ENCODE measurements around the gene MRGPRG.
"Not testable (repeated sequence)": the region's sequence is repeated elsewhere in the genome, so short reads cannot be mapped to it uniquely, and the experiment has no call there.

MRGPRG gene, protein sequence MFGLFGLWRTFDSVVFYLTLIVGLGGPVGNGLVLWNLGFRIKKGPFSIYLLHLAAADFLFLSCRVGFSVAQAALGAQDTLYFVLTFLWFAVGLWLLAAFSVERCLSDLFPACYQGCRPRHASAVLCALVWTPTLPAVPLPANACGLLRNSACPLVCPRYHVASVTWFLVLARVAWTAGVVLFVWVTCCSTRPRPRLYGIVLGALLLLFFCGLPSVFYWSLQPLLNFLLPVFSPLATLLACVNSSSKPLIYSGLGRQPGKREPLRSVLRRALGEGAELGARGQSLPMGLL

GRCh38 chr11:3218483-3219280 lies at the start of gene MRGPRG:
Gene MRGPRG (minus strand): TSS chr11:3218813. CDS start chr11:3218813, 0 bp downstream.
- TF ChIP-seq CTCF (IDR thresholded peaks at IDR 0.05; ENCODE audit: low read depth, low read length, missing control alignments): no peak
- no peak for DNase-seq (ENCODE audit: low read depth)
- no peak within 1 kb of the TSS for H3K4me3 ChIP-seq (ENCODE audit: low read depth, low read length)

DNA sequence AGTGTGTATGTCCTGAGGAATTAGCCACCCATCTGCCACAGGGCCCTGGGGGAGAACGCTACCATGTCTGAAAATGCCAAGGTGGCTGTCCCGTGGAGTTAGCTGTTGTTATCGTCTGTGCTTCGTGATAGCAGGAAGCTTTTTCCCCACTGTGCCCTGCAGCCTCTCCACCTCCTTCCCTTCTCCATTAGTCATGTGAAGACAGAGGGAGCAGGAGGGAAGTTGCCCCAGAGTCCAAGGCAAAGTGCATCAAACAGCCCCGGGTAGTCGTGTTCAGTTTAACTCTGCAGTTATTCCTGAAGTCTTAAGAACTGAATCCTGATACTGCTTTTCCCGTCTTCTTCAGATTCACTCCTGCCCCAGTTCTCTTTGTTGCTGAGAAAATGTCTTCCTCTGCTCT lies 43.9 kb upstream of the MRGPRG start:
- DNase-seq (ENCODE audit: low read depth); H3K4me3 ChIP-seq (ENCODE audit: low read depth, low read length): not testable (repeated sequence)

GRCh38 chr11:3261831-3262230 lies 43.2 kb upstream of the MRGPRG start:
- DNase-seq (ENCODE audit: low read depth); H3K4me3 ChIP-seq (ENCODE audit: low read depth, low read length): not testable (repeated sequence)

GRCh38 chr11:3257509-3257908 lies 38.9 kb upstream of the MRGPRG start:
- DNase-seq (ENCODE audit: low read depth); H3K4me3 ChIP-seq (ENCODE audit: low read depth, low read length): not testable (repeated sequence)

- DNase-seq (ENCODE audit: low read depth): not testable (repeated sequence)
Measured at GRCh38 chr11:3255241-3255640, 36.6 kb upstream of the MRGPRG start.

DNA sequence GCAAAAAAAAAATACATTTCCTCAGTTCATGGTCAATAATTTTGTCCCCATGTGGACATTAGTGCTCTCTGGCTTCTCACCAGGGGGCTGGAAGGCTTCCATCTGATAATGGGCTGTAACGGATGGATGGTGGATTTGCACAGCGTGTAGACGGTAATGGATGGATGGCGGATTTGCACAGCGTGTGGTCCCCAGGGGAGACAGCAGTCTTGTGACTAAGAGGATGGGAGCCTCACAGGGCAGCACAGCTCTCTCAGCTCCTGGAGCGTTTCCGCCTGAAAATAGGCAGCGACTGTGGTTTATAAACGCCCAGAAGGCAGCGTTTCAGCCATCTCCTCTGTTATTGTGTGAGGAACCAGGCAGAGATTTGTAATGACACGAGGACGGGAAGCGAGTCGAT lies 36.2 kb upstream of the MRGPRG start:
- not testable (repeated sequence) for DNase-seq (ENCODE audit: low read depth); H3K4me3 ChIP-seq (ENCODE audit: low read depth, low read length)

More at GRCh38 chr11:3255241-3255640, 36.6 kb upstream of the MRGPRG start:
- not testable (repeated sequence) for H3K4me3 ChIP-seq (ENCODE audit: low read depth, low read length)

GRCh38 chr11:3245071-3245470 lies 26.5 kb upstream of the MRGPRG start:
- no peak for TF ChIP-seq CTCF (IDR thresholded peaks at IDR 0.05; ENCODE audit: low read depth, low read length, missing control alignments)
- no peak for DNase-seq (ENCODE audit: low read depth)
- no peak overlapping the region for H3K4me3 ChIP-seq (ENCODE audit: low read depth, low read length)

DNA sequence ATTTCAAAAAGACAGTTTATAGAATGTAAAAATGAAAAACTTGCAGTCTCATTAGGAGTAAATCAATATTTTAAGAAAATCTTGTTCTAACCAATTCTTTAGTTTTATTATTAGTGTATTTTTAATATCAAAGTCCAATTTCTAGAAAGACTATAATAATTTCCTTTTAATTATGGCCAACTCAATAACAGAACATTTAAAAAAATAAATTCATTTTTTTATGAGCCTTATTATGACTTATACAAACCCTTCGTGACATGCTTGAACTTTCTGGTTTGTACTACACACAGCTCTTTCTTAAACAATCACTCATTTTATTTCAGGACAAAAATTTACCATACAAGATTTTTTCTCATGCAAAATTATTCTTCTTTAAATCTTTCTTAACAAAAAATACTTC lies 25.3 kb upstream of the MRGPRG start:
- no peak for DNase-seq (ENCODE audit: low read depth)
- no peak overlapping the region for H3K4me3 ChIP-seq (ENCODE audit: low read depth, low read length)
- TF ChIP-seq CTCF (IDR thresholded peaks at IDR 0.05; ENCODE audit: low read depth, low read length, missing control alignments): no peak

GRCh38 chr11:3237119-3237518 lies 18.5 kb upstream of the MRGPRG start:
- no peak overlapping the region for H3K4me3 ChIP-seq (ENCODE audit: low read depth, low read length)
- DNase-seq (ENCODE audit: low read depth): no peak
- TF ChIP-seq CTCF (IDR thresholded peaks at IDR 0.05; ENCODE audit: low read depth, low read length, missing control alignments): no peak

Measured in GM12864 (cell line).